ENCODE results near the gene DTWD2.
"Not testable (repeated sequence)": the region's sequence is repeated elsewhere in the genome, so short reads cannot be mapped to it uniquely, and the experiment has no call there.

DTWD2 gene

DNA sequence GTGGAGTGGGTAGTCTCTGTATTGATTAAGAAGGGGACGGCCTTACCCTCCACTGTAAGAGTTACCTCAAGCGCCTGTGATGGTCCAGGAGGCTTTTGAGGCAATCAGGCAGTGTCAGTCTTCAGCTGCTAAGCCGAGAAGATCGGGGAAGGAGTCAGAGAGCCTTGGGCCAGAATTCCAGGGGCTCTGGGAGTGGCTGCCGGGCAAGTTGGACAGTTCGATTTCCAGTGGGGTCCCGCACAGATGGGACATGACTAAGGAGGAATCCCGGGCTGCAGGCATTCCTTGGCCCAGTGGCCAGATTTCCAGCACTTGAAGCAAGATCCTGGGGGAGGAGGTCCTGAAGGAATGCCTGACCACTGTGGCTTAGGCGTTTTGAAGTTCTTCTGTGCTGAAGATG is 38.0 kb downstream of the DTWD2 start:
- not testable (repeated sequence) for DNase-seq (ENCODE audit: low read depth)

GRCh38 chr5:118946138-118946800 is 42.1 kb downstream of the DTWD2 start:
- DNase-seq (ENCODE audit: low read depth): no peak

GRCh38 chr5:118937393-118938061 is 50.8 kb downstream of the DTWD2 start:
- no peak for DNase-seq (ENCODE audit: low read depth)

GRCh38 chr5:118933703-118934102 is 54.6 kb downstream of the DTWD2 start:
- no peak for DNase-seq (ENCODE audit: low read depth)

DNA sequence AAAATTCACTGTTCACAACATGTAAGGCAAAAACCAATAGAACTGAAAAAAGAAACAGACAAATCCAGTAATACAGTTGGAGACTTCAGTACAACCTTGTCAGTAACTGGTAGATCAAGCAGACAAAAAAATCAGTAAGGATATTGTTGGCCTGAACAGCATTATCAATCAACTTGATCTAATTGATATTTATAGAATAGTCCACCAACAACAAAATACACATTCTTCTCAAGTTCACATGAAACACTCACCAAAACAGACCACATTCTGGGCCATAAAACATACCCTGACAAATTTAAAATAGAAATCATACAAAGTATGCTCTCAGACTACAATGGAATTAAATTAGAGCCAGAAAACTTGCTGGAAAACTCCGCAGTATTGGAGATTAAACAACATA is 56.8 kb downstream of the DTWD2 start:
- DNase-seq (ENCODE audit: low read depth): no peak

GRCh38 chr5:118924006-118924389 is 64.3 kb downstream of the DTWD2 start:
- no peak for DNase-seq (ENCODE audit: low read depth)

GRCh38 chr5:118923295-118924005 is 64.9 kb downstream of the DTWD2 start:
- no peak for DNase-seq (ENCODE audit: low read depth)

- DNase-seq (ENCODE audit: low read depth): no peak
These were observed 66.5 kb downstream of the DTWD2 start for GRCh38 chr5:118921866-118922265.

DNA sequence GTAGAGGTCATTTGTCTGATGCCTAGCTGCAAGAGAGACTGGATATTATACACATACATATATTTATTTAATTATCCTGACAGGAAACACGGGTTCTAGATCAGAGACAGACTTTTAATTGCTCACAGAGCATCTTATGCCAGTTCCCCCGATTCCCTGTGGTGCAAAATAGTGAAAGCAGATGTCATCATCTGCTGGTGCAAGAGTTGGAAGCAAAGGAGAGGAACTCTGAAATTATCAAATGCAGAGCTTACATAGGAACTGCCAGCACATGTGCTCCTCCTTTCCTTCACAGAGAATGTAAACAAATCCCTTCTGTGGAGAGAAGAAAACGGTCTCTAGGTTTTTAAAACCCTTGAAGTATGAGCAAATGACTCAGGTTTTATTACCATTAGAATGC is 69.3 kb downstream of the DTWD2 start:
- DNase-seq (ENCODE audit: low read depth): no peak

DNA sequence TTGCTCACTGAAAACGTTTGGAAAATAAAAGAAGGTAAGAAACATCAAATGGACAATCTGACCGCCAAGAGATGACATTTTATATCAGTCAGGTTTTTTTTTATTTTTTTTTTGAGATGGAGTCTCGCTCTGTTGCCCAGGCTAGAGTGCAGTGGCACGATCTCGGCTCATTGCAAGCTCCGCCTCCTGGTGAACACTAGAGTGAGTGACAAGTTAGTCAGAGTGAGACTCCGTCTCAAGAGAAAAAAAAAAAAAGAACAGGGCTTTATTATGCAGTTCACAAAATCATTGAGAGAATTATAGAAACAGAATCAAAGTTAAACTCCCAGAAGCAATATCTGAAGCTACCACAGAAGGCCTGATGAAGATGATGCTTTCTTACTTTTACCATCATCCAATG is 70.1 kb downstream of the DTWD2 start:
- no peak for DNase-seq (ENCODE audit: low read depth)

- not testable (repeated sequence) for DNase-seq (ENCODE audit: low read depth)
These were observed 80.8 kb downstream of the DTWD2 start for GRCh38 chr5:118907536-118907935.

DNA sequence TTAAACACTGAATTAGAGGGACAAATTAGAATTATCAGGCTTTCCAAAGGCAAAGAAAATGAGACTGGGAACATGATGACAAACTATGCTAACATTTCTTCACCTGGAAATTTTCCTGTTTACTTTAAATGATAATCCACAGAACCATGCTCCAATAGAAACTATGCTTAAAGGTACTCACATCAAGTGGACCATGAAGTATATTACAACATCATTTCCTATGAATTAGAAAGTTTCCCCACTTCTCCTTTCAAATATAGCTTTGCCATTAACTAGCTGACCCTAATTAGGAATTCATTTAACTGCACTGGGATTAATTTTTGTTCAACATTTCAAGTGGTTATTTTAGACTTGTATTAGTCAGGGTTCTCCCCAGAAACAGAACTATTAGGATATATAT is 81.4 kb downstream of the DTWD2 start:
- no peak for DNase-seq (ENCODE audit: low read depth)

GRCh38 chr5:118905196-118905595 is 83.2 kb downstream of the DTWD2 start:
- DNase-seq (ENCODE audit: low read depth): no peak

DNA sequence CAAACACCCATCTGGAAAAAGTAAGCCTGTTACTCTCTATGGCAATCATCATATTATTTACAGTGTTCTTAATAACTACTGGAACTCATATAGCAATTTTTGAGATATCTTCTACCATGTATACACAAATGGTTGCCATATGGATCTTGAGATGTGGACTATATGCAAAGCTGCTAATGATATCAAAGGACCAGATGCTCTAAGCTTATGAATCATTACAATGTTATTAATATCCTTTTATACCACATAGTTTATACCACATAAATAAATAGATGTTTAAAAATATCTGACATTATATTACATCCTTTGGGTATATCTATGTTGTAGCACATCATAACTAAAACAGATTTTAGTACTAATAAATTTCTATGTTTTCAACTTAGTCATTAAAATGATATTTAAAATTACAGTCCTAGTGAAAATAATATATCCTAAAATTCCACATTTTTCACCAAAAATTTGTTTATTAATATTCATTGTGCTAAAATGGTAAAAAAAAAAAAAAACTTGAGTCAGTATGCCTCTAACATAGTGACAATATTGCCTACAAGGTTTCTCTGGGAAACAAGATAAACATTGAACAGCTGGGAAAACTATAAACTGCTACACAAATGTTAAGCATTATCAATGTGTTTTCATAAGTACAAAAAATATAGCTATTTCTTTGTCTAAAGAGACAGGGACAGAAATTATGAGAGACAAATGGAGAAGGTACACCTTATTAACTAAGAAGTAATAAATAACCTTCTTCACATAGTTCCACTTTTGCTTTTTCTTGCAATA is 85.5 kb downstream of the DTWD2 start:
- no peak for DNase-seq (ENCODE audit: low read depth)

DNA sequence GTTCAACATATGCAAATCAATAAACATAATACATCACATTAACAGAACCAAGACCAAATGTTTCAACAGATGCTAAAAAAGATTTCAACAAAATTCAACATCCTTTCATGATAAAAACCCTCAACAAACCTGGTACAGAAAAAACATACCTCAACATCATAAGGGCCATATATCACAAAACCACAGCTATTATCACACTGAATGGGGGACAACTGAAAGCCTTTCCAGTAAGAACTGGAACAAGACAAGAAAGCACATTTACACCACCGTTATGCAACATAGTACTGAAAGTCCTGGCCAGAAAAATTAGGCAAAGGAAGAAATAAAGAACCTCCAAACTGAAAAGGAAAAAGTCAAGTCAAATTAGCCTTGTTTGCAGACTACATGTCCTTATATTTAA is 93.6 kb downstream of the DTWD2 start:
- no peak for DNase-seq (ENCODE audit: low read depth)

DNA sequence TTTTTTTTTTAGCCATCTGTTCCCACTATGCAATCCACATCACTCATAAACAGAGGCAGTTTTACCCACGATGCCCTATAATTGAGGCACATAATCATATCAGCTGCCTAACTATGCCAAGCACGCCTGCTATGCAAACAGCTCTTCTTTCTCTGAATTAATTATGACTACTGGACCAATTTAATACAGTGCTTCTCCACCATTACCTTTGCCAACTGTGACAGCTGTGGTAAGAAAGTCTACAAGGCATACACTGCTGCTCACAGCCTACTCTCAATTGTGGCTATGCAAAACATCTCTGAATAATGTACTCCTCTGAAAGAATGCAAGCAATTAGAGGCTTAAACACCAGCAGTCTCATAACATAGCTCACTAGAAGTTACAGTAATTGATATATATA is 97.1 kb downstream of the DTWD2 start:
- no peak for DNase-seq (ENCODE audit: low read depth)

GRCh38 chr5:118889165-118889564 is 99.2 kb downstream of the DTWD2 start:
- DNase-seq (ENCODE audit: low read depth): no peak

GRCh38 chr5:118888556-118888955 is 99.8 kb downstream of the DTWD2 start:
- no peak for DNase-seq (ENCODE audit: low read depth)

DNA sequence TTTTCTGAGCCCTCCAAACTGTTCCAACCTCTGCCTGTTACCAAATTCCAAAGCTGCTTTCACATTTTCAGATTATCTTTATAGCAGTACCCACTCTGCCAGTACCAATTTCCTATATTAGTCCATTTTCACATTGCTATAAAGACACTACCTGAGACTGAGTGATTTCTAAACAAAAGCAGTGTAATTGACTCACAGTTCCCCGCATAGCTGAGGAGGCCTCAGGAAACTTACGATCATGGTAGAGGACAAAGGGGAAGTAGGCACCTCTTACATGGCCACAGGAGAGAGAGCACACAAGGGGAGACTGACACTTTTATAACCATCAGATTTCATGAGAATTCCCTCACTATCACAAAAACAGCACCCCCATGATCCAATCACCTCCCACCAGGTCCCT is 105.0 kb downstream of the DTWD2 start:
- no peak for DNase-seq (ENCODE audit: low read depth)

DNA sequence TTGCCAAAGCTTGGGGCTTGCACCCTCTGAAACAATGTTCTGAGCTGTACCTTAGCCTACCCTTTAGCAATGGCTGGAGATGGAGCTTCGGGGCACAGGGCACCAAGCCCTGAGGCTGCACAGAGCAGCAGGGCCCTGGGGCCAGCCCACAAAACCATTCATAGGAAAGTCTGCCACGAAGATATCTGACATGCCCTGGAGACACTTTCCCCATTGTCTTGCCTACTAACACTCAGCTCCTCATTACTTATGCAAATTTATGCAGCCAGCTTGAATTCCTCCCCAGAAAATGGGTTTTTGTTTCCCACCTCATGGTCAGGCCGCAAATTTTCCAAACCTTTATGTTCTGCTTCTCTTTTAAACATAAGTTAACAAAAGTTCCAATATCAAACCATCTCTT is 105.7 kb downstream of the DTWD2 start:
- no peak for DNase-seq (ENCODE audit: low read depth)

- not testable (repeated sequence) for DNase-seq (ENCODE audit: low read depth)
These were observed 111.5 kb downstream of the DTWD2 start for GRCh38 chr5:118876852-118877251.

DNA sequence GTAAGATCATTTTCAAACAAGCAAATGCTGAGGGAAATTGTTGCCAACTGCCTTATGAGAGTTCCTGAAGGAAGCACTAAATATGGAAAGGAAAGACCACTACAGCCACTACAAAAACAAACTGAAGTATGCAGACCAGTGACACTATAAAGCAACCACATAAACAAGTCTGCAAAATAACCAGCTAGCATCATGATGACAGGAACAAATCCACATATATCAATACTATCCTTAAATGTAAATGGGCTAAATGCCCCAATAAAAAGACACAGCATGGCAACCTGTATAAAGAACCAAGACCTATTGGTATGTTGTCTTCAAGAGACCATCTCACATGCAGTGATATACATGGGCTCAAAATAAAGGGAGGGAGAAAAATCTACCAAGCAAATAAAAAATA is 113.2 kb downstream of the DTWD2 start:
- DNase-seq (ENCODE audit: low read depth): no peak

GRCh38 chr5:118873417-118873816 is 114.9 kb downstream of the DTWD2 start:
- no peak for DNase-seq (ENCODE audit: low read depth)

Data from activated T-cell treated with anti-CD3 and anti-CD28 coated beads for 24 hours (primary cell).